CD4-positive, alpha-beta T cell treated with Interleukin-6 for 4 hours (primary cell): Measurements from ENCODE around the gene RAB8B.
"Not testable (repeated sequence)": the region's sequence is repeated elsewhere in the genome, so short reads cannot be mapped to it uniquely, and the experiment has no call there.

Source experiments
- DNase-seq: peaks from one replicate; pipeline ENCODE4 v3.0.0-alpha.2; 2020; ENCODE audit warnings: mixed read lengths

Gene RAB8B

GRCh38 chr15:63186065-63186464 lies 3.3 kb upstream of the RAB8B start:
- DNase-seq = no peak

- DNase-seq = no peak
These were observed 1.7 kb upstream of the RAB8B start for GRCh38 chr15:63187589-63188226.

- DNase-seq = no peak
These were observed 1.0 kb upstream of the RAB8B start for GRCh38 chr15:63188247-63188925.

- DNase-seq = no peak
These were observed 749 bp downstream of the RAB8B start for GRCh38 chr15:63189941-63190768.

GRCh38 chr15:63190769-63191649 lies 1.6 kb downstream of the RAB8B start:
- DNase-seq = no peak

- DNase-seq = peak; percentile 65
These were observed 2.7 kb downstream of the RAB8B start for GRCh38 chr15:63191895-63192618.

GRCh38 chr15:63192619-63193206 lies 3.3 kb downstream of the RAB8B start:
- no peak for DNase-seq

GRCh38 chr15:63194302-63194701 lies 4.9 kb downstream of the RAB8B start:
- no peak for DNase-seq

GRCh38 chr15:63194880-63195568 lies 5.6 kb downstream of the RAB8B start:
- DNase-seq = no peak

- no peak for DNase-seq
These were observed 6.2 kb downstream of the RAB8B start for GRCh38 chr15:63195569-63196015.

GRCh38 chr15:63196842-63197241 lies 7.4 kb downstream of the RAB8B start:
- no peak for DNase-seq

- DNase-seq = no peak
These were observed 8.2 kb downstream of the RAB8B start for GRCh38 chr15:63197626-63198025.

GRCh38 chr15:63198371-63199250 lies 9.2 kb downstream of the RAB8B start:
- DNase-seq = no peak

- DNase-seq = no peak
These were observed 11.3 kb downstream of the RAB8B start for GRCh38 chr15:63200464-63201249.

- DNase-seq = no peak
These were observed 13.5 kb downstream of the RAB8B start for GRCh38 chr15:63202861-63203260.

- DNase-seq = peak; percentile 46
These were observed 14.2 kb downstream of the RAB8B start for GRCh38 chr15:63203451-63204090.

GRCh38 chr15:63206079-63206478 lies 16.7 kb downstream of the RAB8B start:
- no peak for DNase-seq

GRCh38 chr15:63208824-63209223 lies 19.4 kb downstream of the RAB8B start:
- DNase-seq = not testable (repeated sequence)
